ENCODE results near the gene ZNF790.

Gene ZNF790

GRCh38 chr19:36772311-36773222, 65.6 kb downstream of the ZNF790 start, which contains the start of gene ZNF850:
ZNF850 (minus strand) TSS chr19:36772807; CDS start chr19:36762606, 10,201 bp downstream.
- peak within 1 kb of the TSS; percentile 70 for H3K4me3 ChIP-seq (ENCODE audit: low read depth, low read length)
- peak; percentile 89 for DNase-seq (ENCODE audit: low read depth)
- TF ChIP-seq CTCF (IDR thresholded peaks at IDR 0.05; ENCODE audit: low read depth, low read length, missing control alignments): no peak
- in situ Hi-C loops (cut with HindIII; ENCODE audit: low sequenced_read_pairs): no loop called here

GRCh38 chr19:36771261-36772231, 66.6 kb downstream of the ZNF790 start:
- in situ Hi-C loops (cut with HindIII; ENCODE audit: low sequenced_read_pairs): no loop called here
- DNase-seq (ENCODE audit: low read depth): peak; percentile 59
- H3K4me3 ChIP-seq (ENCODE audit: low read depth, low read length): peak overlapping the region; percentile 70
- TF ChIP-seq CTCF (IDR thresholded peaks at IDR 0.05; ENCODE audit: low read depth, low read length, missing control alignments): no peak
